HK-2 (cell line): ENCODE data around the gene ZNF831.

Experiments used
- DNase-seq: peaks from one replicate; pipeline ENCODE4 v3.0.0-alpha.2; 2018; ENCODE audit not compliant: unreplicated experiment

ZNF831 gene

GRCh38 chr20:59141818-59142581 is 21.6 kb upstream of the ZNF831 start:
- peak; percentile 28 for DNase-seq

GRCh38 chr20:59143326-59143725 is 20.3 kb upstream of the ZNF831 start:
- DNase-seq, result no peak

- DNase-seq, result no peak
These were observed 19.3 kb upstream of the ZNF831 start for GRCh38 chr20:59144179-59144830.

GRCh38 chr20:59144831-59145196 is 18.8 kb upstream of the ZNF831 start:
- DNase-seq, result no peak

DNA sequence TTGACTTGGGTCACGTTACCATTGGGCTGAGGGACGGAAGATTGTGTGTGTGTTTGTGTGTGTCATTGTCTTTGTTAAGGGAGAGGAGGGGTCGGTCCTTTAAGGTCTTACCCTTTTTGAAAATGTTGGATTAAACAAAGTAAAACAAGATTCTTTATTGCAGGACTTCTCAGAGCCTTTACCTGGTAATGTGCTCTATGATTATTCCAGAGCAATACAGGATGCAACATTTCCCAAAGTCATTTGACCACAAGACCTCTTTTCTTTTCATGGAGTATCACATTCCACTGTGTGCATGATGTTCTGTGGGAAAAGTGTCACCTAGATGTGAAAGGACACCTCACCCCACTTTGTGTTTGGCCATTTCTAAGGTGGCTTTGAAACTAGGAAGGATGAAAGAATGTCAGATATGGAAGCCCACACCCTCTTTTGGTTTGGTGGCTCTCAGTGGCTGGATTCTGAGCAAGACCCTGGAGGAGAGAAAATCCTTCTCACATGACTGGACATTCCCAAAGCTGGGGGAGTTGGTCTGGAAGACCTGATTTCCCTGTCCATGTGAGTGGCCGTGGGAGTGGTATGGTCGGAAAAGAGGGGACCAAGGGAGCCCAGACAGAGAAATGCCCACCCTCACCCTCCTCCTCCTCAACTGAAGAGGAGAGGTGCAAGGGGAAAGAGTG is 18.2 kb upstream of the ZNF831 start:
- no peak for DNase-seq

- DNase-seq, result no peak
These were observed 17.5 kb upstream of the ZNF831 start for GRCh38 chr20:59145924-59146779.

DNA sequence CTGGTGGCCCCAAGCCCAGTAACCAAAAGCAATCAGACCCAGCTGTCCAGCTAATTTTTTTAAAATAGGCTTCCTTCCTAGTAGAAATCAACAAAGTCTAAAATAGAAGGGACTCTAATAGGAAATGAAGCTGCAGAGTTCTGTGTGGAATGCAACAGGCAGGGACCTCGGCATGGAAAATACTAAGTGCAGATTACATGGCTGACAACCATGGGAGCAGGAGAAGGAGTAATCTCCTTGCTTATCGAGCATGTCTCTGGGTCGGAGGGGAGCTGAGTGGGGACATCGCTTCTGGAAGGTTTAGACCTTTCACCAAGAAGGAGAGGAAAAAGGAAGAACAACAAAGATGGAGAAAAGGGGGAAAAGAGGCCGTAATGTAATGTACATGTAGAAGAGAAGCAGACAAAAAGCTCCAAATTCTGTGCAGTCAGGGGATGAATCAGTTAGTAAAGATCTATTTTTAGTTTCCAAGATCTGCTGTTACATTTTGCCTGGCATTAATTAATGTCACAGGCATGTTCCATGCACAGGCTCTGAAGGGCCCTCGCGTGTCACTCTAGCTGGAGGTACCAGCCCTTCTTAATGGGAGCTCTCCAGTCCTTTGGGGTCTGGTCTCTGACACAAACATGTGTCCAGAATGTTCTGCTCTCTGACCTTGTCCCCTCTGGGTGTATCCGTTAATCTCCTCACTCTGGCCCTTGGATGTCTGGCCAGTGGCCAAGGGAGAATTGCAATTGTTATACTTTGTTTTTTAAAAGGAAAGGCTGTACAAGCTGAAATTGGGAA is 16.6 kb upstream of the ZNF831 start:
- no peak for DNase-seq

DNA sequence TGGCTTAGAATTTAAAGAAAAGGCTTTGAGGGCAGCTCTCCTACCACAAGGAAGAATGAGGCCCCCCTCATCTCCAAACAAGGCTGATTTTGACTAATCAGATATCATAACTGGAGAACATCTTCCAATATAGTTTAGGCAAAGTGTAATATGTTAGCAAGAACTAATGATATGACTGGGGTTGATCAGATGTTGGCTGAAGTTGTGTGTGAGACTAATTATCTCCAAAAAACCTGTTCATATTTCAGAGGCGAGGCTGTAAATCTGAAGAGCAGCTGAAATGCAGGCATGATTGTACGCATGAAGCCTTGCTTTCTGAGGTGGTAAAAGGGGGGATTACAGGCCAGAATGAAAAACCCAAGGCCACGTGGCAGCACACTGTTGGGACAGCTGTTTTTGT is 16.0 kb upstream of the ZNF831 start:
- DNase-seq, result no peak

GRCh38 chr20:59148701-59149493 is 14.7 kb upstream of the ZNF831 start:
- DNase-seq, result no peak

DNA sequence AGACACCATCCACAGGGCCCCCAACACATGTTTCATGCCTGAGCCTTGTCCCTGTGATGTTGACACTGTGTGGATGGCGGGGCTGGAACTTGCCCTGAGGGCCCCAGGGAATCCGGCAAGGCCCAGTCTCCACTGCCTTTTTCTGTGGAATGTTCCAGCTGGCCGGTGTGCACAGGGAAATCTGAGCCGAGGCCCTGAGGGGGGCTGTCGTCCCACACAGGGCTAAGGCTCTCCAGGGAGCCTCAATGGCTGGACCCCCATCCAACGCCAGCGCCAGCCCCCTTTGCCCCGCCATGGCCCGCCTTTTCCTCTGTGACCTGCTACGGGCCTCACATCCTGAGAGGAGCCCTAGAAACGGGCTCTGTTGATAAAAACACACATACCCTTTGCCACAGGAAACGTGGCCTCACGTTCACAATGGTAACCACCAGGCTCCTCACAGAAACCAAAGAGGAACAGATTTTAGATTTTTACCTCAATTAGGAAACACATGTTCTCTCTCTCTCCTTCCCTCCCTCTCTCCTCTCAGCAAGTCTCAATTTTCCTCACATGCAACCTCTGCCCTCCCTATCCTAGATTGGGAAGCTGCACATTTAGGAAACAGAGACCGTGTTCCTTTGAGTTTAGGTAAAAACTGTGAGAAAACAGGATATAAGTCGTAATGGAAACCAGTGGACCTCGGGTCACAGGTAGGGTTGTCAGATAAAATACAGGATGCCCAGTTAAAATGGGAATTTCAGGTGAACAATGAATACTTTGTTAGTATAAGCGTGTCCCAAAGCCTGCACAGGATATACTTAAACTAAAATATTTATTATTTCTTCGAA is 13.7 kb upstream of the ZNF831 start:
- no peak for DNase-seq

GRCh38 chr20:59150821-59151251 is 12.8 kb upstream of the ZNF831 start:
- DNase-seq, result no peak

GRCh38 chr20:59151391-59151790 is 12.2 kb upstream of the ZNF831 start:
- DNase-seq, result no peak

GRCh38 chr20:59151820-59152219 is 11.8 kb upstream of the ZNF831 start:
- DNase-seq, result no peak

DNA sequence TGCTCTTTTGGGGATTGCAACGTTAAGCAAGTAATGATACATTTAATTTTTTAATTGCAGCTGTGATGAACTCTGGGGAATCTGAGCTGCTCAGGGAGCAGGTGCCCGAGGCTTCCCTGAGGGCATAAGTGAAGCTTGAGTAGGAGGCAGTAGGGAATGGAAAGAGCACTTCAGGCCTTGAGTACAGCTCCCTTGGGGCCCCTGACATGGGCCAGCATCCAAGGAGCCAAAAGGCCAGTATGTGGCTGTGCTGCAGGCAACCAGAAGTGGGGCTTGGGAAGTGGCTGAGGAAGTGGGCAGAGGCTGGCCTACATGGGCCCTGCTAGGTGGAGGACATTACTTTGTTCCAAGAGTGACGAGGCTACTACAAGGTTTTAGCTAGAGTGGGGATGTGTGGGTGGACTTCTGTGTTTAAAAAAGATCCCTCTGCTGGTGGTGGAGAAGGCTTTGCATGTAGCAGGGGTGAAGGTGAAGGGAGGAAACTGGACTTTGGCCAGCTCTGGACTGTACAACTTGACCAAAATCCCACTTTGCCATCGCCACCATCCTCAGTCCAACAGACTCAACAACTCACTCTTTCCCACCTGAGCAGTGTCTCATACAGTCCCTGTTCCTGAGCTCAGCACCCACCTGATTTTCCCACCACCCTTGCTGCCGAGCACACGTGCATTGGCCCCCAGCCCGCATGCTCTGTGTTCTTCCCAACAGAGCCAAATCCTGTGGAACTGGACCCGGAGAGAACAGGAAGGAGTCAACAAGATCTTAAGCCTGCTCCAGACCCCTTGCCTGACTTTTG is 10.9 kb upstream of the ZNF831 start:
- DNase-seq, result no peak

DNA sequence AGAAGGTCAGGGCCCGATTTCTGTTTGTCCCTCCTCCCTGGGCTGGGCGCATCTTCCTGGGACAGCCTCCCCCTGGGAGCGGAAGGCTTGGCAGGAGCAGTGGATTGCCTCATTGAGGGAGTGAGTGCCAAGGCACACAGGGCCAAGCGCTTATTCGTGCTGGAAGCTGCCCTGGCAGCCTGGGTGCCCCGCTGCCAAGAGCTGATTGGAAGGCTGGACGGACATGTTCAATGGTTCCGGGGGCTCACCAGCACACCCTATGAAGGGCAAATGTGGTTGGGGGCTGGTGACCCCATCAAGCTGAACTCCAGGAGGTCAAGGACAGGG is 10.3 kb upstream of the ZNF831 start:
- no peak for DNase-seq

GRCh38 chr20:59153832-59154231 is 9.8 kb upstream of the ZNF831 start:
- DNase-seq, result no peak

DNA sequence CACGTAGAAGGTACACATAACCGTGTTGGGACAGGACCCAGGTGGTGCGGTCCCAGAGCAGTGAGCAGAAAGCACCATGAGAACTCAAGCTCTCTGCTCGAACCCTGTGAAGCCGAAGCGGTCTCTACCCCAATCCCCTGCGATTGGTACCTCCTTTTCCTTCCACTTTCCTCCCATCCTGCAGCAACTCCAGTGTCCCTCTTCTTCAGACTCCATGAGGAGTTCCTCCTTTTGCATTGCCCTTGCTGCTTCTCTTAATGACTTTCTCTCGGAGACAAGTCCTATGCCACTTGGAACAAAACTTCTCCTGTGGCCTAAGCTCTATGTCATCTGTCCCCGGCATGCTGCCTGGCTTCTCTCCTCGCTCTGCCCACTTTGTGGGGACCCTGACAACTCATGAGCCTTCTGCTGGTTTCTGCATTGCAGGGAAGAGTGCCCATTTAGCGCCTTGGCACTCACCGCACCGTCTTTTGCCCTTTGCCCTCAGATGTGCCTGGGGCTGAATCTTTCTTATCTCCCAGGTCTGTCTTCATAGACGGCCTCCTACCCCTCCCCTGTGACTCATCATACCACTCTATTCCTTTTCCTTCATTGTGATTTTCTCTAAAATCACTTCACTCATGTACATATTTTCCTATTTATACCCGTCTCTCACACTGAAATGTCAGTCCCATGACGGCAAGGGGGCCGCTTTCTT is 9.2 kb upstream of the ZNF831 start:
- no peak for DNase-seq

GRCh38 chr20:59157064-59157463 is 6.6 kb upstream of the ZNF831 start:
- DNase-seq, result no peak
